GM12891 (cell line): ENCODE data around the gene FAM177B.

ENCODE experiments used
- DNase-seq: peaks from one replicate; pipeline ENCODE4 v3.0.0; 2011; ENCODE audit warnings: low spot score; ENCODE audit not compliant: insufficient read length
- FAIRE-seq: peaks from 2 replicates; lab custom pipeline; 2011; peaks lifted over from hg19 to GRCh38; lab: Jason Lieb, UNC
- PAX5 ChIP-seq: IDR thresholded peaks from 2 replicates; pipeline ENCODE4 v1.6.1; 2011; ENCODE audit warnings: low read length, moderate library complexity, mild to moderate bottlenecking; ENCODE audit not compliant: insufficient read depth, severe bottlenecking
- POLR2A ChIP-seq: IDR thresholded peaks from 2 replicates; pipeline ENCODE4 v1.6.1; 2011; ENCODE audit warnings: low read depth, low read length, control low read depth
- POLR2AphosphoS5 ChIP-seq: IDR thresholded peaks from 2 replicates; pipeline ENCODE4 v1.6.1; 2011; ENCODE audit warnings: low read depth, low read length, control low read depth
- POU2F2 ChIP-seq: IDR thresholded peaks from 2 replicates; pipeline ENCODE4 v1.6.1; 2011; ENCODE audit warnings: low read depth, mild to moderate bottlenecking, control low read depth, low read length, moderate library complexity
- SPI1 ChIP-seq: IDR thresholded peaks from 2 replicates; pipeline ENCODE4 v1.6.1; 2011; ENCODE audit warnings: low read depth, low read length, control low read depth
- TAF1 ChIP-seq: IDR thresholded peaks from 2 replicates; pipeline ENCODE4 v1.6.1; 2011; ENCODE audit warnings: low read depth, low read length, control low read depth

Gene FAM177B

DNA sequence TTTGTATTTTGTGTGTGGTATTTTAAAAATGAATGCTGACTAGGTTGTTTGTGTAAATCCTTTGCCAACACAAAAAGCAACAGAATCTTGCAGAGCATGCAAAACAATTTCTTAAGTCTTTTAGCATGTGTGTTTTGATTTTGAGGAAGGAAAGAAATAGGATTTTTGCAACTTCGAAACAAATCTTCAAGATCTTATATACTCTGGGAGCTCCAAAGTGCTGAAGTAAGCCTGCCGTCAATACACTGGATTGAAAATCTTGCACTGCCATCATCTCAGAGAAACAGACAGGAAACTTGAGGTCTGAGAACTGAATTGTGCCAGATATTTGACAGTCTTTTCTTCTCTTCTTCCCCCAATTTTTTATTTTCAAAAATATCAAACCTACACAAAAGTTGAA is 48.5 kb downstream of the FAM177B start:
- FAIRE-seq = no peak
- TF ChIP-seq TAF1 (no peak), POLR2A (no peak), PAX5 (no peak), SPI1 (no peak), POU2F2 (no peak), POLR2AphosphoS5 (no peak)
- DNase-seq = no peak

DNA sequence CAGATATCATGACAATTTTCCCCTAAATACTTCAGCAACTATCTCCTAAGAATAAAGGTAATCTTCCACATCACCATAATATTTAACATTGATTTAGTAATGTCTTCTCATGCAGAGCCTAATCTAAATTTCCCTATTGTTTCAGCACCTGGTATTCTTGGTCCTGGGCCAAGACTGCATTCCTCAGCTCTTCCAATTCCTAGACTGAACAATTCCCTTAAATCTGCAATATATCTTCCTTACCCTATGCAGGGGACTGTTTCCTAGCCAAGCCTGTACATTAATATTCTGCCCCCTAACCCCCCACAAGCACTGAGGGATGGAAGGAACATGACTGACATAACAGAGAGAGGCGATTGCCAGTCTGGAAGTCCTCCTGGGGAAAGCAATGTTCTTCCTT is 49.1 kb downstream of the FAM177B start:
- TF ChIP-seq POLR2AphosphoS5 = no peak
- TF ChIP-seq TAF1 = no peak
- TF ChIP-seq POU2F2 = no peak
- TF ChIP-seq PAX5 = no peak
- no peak for TF ChIP-seq POLR2A
- TF ChIP-seq SPI1 = no peak
- DNase-seq (no peak), FAIRE-seq (no peak)

DNA sequence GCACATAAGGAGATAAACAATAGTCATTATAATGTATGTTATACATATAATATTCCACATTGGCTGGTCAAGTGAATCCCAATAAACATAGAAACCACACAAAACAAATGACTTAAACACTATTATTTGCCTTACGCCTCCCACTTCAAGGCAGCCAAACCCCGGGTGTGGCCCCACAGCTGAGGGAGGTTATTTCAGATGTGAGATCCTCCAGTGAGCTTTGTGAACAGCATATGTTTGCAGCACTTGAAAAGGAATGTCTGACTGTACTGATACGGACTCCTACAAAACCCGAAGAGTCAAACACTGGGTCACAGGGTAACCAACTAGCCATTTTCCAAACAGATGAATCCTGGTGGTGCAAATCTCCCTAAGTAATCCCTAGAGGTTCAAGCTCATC is 50.7 kb downstream of the FAM177B start:
- FAIRE-seq = no peak
- no peak for TF ChIP-seq SPI1
- no peak for TF ChIP-seq POU2F2
- no peak for TF ChIP-seq POLR2AphosphoS5
- no peak for TF ChIP-seq PAX5
- no peak for TF ChIP-seq POLR2A
- no peak for TF ChIP-seq TAF1
- no peak for DNase-seq

DNA sequence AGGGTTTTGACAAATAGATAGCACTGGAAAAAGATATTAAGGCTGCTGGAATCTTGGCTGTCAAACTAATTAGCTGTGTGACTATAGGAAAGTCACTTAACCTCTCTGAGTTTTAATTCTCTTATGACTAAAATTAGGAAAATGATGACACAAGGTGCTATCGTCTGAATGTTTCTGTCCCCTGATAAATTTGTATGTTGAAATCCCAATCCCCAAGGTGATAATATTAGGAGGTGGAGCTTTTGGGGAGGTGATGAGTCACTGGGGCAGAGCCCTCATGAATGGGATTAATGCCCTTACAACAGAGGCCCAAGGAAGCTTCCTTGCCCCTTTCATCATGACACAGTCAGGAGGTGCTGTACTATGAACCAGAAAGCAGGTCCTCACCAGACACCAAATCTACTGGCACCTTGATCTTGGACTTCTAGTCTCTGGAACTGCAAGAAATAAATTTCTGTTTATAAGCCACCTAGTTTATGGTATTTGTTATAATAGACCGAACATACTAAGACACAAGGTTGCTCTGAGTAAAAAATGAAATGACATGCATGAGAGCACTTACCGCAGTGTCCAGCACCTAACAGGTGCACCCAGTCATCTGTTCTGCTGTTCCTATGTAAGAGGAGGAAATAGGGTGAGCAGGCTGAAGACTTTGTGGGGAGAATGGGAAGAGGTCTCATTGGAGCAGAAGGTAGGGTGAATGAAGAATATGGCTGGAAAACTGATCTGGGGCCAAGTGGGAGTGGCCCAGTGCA is 51.6 kb downstream of the FAM177B start:
- TF ChIP-seq POLR2AphosphoS5 = no peak
- TF ChIP-seq PAX5 = no peak
- TF ChIP-seq TAF1 = no peak
- TF ChIP-seq POU2F2 = no peak
- no peak for TF ChIP-seq SPI1
- no peak for TF ChIP-seq POLR2A
- DNase-seq (no peak), FAIRE-seq (peak; percentile 35)

DNA sequence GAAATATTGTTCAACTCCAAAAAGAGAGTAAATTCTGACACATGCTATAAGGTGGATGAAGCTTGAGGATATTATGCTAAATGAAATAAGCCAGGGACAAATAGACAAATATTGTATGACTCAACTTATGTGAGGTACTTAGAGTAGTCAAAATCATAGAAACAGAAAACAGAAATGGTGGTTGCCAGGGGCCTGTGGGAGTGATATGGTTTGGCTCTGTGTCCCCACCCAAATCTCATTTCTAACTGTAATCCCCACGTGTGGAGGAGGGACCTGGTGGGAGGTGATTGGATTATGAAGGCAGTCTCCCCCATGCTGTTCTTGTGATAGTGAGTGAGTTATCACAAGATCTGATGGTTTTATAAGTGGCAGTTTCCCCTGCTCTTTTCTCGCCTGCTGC is 53.1 kb downstream of the FAM177B start:
- no peak for DNase-seq
- TF ChIP-seq PAX5 = no peak
- TF ChIP-seq POU2F2 = no peak
- TF ChIP-seq TAF1 = no peak
- TF ChIP-seq SPI1 = no peak
- no peak for TF ChIP-seq POLR2A
- TF ChIP-seq POLR2AphosphoS5 = no peak
- FAIRE-seq = no peak

DNA sequence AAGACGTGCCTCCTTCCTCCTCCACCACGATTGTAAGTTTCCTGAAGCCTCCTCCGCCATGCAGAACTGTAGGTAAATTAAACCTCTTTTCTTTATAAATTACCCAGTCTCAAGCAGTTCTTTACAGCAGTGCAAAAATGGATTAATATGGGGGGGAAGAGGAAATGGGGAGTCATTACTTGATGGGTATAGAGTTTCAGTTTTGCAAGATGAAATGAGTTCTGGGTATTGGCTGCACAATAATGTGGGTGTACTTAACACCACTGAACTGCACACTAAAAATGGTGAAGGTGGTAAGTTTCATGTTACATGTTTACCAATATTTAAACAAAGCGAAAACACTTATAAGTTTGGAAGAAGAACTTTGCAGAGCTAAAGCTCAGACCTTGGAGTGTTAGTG is 53.5 kb downstream of the FAM177B start:
- no peak for DNase-seq
- no peak for FAIRE-seq
- TF ChIP-seq PAX5 (no peak), SPI1 (peak; percentile 26; the same call in 1 of the 2 replicates)

DNA sequence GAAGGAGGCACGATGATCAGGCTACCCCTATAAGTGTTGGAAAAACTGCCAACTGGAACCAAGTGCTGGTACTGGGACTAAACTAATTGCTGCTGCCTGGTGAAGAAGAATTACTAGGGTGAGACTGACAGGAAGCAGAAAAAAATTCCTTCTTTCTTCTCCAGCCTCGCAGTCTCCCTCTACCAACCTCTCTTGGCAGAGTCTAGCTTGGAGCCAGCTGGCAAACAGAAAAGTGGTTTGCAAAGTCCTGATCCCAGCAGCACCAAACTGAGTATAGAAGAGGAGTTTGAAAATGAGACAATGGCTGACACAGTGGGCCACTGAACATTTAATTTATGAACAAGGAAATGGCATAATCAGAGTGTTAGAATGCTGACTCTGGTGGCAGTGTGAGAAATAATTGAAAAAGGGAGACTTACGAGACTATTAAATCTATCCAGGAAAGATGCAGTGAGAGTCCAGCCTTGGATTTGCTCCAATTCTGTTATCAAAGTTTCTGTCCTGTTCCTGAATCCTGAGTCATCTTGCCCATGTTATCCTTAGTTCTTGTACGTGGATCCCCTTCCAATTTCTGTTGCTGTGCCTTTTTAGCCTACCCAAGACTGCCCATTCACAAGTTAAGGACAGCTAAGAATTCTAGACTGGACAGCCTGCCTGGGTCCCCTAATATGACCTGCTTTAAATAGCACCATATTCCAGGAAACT is 54.2 kb downstream of the FAM177B start:
- FAIRE-seq (no peak), DNase-seq (no peak)
- TF ChIP-seq TAF1 (no peak), POLR2A (no peak), SPI1 (no peak), PAX5 (no peak), POU2F2 (no peak)

DNA sequence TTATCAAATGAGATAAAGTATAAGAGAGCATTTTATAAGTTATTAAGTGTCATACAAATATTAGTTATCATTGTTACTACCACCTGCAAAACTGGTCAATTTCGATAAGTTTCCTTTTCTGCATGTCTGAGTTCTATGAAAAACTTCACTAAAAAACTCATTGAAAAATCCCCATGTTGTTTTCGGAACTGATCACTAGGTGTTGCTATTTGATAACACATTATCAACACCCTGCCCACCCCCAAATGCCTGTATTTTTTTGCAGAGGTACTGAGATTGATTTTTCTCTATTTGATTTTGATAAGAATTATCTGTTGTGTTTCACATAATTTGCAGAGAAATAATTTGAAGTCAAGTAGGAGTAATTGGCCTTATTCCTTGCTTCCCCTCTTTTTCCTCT is 55.7 kb downstream of the FAM177B start:
- FAIRE-seq (no peak), DNase-seq (no peak)
- TF ChIP-seq POLR2A = no peak
- no peak for TF ChIP-seq POLR2AphosphoS5
- no peak for TF ChIP-seq TAF1
- no peak for TF ChIP-seq PAX5
- TF ChIP-seq POU2F2 = no peak
- no peak for TF ChIP-seq SPI1

DNA sequence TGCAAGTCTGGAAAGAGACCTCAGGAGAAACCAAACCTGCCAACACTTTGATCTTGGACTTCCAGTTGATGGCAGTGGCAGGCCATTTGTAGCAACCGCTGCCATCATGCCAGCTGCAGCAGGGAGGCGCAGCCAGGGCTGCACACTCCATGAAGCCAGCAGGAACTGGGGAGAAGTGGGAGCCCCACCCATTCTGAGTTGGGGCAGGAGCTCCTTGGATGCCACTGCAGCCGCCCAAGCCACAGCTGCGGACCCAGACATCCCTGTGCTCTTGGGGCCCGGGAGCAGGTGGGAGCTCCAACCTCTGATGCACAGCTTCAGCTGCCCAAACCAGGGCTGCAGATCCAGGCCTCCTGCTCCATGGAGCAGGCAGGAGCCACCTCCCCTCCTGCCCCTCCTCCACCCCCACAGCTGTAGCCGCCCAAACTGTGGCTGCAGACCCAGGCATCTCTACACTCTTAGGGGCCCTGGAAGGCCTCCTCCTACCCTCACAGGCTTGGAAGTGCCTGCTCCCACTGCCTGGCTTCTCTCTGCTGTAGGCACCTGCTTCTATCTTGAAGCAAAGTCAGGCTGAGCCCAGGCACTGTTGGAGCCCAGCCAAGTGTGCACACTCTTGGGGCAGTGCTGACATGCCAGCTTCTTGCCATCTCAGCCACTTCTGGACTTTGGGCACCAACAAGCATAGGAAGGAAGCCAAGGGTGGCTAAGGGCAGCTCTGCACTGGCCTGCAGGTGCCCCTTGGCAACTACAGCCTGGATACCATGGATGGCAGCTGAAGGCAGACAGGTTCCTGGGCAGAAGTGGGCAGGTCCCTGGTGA is 57.9 kb downstream of the FAM177B start:
- no peak for FAIRE-seq

More for the DNA sequence above, 57.9 kb downstream of the FAM177B start:
- TF ChIP-seq SPI1 = no peak
- TF ChIP-seq PAX5 = no peak
- no peak for TF ChIP-seq POU2F2
- TF ChIP-seq POLR2A = no peak
- TF ChIP-seq TAF1 = no peak
- no peak for TF ChIP-seq POLR2AphosphoS5
- DNase-seq = no peak
